ENCODE data around the gene SLC35G2.

DNA sequence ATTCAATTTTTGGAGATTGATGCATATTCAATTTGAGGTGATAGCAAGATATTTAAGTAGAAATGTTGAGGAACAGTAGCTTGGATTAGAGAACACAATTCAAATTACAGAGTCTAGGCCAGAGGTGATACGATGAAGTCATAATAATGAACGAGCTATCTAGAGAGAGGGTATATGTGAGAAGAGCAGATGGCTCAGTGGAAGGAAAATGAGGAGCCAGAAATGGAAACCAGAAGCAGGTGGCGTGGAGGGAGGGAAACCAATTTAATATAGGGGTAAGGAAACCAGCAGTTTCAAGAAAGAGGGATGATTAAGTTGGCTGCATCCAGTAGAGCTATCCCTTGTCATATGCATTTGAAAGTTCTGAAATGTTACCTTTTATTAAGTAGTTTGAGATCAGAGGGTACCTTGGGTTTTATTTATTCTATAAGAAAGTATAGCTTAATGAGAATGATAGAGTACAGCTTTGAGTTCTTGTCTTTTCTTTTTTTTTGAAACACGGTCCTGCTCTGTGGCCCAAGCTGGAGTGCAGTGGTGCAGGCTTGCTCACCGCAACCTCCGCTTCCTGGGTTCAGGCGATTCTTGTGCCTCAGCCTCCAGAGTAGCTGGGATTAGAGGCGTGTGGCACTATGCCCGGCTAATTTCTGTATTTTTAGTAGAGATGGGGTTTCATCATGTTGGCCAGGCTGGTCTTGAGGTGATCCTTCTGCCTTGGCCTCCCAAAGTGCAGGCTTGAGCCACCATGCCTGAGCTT lies 65.2 kb downstream of the SLC35G2 start:
- TF ChIP-seq POLR2AphosphoS5 (IDR thresholded peaks at IDR 0.05) (no peak), EP300 (IDR thresholded peaks at IDR 0.05) (no peak)
- TF ChIP-seq, protein P1, sequence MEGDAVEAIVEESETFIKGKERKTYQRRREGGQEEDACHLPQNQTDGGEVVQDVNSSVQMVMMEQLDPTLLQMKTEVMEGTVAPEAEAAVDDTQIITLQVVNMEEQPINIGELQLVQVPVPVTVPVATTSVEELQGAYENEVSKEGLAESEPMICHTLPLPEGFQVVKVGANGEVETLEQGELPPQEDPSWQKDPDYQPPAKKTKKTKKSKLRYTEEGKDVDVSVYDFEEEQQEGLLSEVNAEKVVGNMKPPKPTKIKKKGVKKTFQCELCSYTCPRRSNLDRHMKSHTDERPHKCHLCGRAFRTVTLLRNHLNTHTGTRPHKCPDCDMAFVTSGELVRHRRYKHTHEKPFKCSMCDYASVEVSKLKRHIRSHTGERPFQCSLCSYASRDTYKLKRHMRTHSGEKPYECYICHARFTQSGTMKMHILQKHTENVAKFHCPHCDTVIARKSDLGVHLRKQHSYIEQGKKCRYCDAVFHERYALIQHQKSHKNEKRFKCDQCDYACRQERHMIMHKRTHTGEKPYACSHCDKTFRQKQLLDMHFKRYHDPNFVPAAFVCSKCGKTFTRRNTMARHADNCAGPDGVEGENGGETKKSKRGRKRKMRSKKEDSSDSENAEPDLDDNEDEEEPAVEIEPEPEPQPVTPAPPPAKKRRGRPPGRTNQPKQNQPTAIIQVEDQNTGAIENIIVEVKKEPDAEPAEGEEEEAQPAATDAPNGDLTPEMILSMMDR (IDR thresholded peaks at IDR 0.05): no peak

Measured in gastroesophageal sphincter (tissue), 3 donors.